Measurements from ENCODE around the gene HEATR5A.
"Not testable (repeated sequence)": the region's sequence is repeated elsewhere in the genome, so short reads cannot be mapped to it uniquely, and the experiment has no call there.

HEATR5A gene

DNA sequence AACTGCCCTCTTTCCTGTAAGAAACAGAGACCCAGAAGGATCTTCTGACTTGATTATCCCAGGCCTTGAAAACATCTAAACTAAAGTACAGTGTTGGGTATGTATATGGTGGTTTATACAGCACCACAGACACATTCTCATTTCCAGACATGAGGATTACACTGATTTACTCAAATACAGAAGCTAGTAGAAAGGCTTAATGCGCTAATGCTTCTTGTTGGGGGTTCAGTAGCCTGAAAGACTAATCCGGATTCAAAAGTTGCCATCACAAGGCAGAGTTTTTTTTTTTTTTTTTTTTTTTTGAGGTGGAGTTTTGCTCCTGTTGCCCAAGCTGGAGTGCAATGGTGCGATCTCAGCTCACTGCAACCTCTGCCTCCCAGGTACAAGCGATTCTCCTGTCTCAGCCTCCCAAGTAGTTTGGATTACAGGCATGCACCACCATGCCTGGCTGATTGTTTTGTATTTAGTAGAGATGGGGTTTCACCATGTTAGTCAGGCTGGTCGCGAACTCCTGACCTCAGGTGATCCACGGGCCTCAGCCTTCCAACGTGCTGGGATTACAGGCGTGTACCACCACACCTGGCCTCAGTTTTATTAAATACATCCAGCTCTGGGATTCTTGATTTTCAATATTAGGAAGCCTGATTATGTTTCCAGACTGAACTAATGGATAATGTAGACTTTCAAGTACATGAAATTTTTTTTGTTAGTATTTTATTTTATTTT, 166.4 kb downstream of the HEATR5A start:
- no peak for DNase-seq

DNA sequence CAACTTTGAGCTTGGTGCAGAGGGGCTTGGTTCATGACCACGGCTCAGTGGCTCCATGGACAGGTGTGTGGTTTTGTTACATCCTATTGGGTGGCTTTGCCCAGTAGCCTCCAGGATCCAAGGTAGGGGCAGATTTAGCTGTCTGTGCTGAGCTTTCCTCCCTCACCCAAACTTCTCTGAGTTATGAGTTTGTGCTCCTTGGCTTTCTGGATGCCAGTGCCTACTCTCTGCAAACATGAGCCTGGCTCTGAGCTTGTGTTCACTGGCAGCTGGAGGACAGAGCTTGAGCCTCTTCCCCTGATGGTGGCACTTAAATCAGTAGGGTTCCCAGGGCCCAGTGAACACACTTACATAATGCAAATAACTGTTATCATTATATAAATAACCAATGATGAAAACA, 167.5 kb downstream of the HEATR5A start:
- DNase-seq: no peak

DNA sequence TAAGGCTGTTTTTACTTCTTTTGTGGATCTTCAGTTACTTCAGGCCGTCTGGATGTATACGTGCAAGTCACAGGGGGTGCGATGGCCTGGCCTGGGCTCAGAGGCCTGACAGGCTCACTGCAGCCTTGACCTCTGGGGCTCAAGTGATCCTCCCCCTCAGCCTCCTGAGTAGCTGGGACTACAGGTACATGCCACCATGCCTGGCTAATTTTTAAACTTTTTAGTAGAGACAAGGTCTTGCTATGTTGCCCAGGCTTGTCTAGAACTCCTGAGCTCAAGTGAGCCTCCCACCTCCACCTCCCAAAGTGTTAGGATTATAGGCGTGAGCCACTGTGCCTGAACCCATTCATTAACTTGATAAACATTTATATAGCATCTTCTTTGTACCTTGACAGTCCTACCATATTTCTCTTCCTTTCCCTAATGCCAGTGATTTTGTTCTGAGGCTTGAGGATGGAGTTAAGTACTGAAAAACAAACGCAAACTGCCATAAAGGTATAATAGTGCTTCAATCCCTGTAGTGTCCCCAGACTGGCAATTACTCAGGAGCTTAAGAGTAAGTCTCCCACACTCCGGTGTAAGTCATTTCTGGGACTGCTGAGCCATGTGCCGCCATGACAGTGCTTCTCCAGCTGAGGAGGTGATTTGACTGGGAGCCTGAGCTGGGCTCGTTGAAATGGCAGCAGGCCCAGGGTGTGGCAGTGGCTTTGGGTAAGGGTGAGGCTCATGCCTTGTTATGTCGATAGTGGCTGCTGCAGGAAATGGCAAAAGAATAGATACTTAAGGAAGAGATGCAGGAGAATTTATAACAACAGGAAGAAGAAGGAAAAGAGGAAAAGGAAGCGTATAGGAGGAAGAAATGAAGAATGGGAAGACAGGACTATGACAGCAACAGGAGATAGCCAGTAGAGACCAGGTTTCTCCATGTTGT, 169.1 kb downstream of the HEATR5A start:
- no peak for DNase-seq

DNA sequence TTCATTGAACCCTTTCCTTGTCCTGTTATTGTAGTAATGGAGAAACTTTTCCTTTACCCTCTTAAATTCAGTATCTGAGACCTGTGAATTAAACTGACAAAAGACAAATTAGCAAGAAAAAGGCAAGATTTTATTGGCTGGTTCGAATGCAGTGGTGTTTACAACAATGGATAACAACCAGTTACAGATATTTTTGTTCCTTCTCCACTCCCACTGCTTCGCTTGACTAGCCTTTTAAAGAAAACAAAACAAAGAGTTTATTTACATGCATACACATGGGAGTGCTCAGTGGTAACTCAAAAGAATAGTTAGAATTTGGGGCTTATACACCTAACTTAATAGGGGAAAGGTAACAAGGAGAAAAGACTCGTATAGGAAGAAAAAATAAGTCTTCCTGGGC, 175.7 kb downstream of the HEATR5A start:
- no peak for DNase-seq

DNA sequence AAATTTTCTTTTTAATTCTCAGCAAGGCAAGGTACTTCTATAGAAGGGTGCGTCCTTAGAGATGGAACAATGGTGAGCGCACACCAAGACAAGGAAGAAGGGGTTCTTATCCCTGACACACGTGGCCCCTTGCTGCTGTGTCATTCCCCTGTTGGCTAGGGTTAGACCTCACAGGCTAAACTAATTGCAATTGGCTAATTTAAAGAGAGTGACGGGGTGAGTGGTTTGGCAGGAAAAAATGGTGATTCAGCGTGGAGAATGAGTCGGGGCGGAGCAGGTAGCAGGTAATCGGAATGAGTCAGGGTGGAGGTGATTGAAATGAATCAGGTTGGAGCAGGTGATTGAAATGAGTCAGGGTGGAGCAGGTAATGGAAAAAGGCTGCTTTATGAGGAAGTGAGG, 176.5 kb downstream of the HEATR5A start:
- peak; percentile 49 for DNase-seq

DNA sequence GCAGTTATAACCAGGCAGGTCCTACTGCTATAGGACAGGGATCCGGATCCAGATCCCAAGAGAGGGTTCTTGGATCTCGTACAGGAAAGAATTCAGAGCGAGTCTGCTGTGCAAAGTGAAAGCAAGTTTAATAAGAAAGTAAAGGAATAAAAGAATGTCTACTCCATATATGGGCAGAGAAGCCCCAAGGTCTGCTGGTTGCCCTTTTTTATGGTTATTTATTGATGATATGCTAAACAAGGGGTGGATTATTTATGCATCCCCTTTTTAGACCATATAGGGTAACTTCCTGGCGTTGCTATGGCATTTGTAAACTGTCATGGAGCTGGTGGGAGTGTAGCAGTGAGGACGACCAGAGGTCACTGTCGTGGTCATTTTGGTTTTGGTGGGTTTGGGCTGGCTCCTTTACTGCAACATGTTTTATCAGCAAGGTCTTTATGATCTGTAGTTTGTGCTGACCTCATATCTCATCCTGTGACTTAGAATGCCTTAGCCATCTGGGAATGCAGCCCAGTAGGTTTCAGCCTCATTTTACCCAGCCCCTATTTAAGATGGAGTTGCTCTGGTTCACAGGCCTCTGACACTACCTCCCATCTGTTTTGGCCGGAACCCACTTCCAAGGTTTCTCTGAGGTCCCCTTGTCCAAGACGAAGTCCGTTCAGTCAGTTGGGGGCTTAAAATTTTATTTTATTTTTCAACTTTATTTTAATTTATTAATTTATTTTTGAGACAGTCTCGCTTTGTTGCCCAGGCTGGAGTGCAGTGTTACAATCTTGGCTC, 178.0 kb downstream of the HEATR5A start:
- not testable (repeated sequence) for DNase-seq

Data from activated CD4-positive, alpha-beta T cell treated with anti-CD3 and anti-CD28 coated beads, Interleukin-2, amount 50 U/mL, for 16 hours (primary cell).